Epidermal melanocyte (primary cell): ENCODE measurements around the gene PARK7.

Source experiments
- DNase-seq: peaks from one replicate; pipeline ENCODE4 v3.0.0; 2011; ENCODE audit warnings: low spot score; ENCODE audit not compliant: insufficient read length

Gene PARK7

GRCh38 chr1:8022395-8023286 is 61.1 kb downstream of the PARK7 start:
- DNase-seq, result no peak

GRCh38 chr1:8023287-8023994 is 61.9 kb downstream of the PARK7 start:
- no peak for DNase-seq

- DNase-seq, result no peak
Measured at GRCh38 chr1:8023995-8024313, 62.4 kb downstream of the PARK7 start.

GRCh38 chr1:8024329-8024728 is 62.8 kb downstream of the PARK7 start:
- no peak for DNase-seq

- no peak for DNase-seq
Measured at GRCh38 chr1:8025061-8025670, 63.7 kb downstream of the PARK7 start.

- DNase-seq, result no peak
Measured at GRCh38 chr1:8025671-8026144, 64.2 kb downstream of the PARK7 start.

- DNase-seq, result peak; percentile 76
Measured at GRCh38 chr1:8026153-8026975, 64.9 kb downstream of the PARK7 start, which contains the start of gene ERRFI1. ERRFI1 (minus strand) TSS chr1:8026309; CDS start chr1:8015619, 10,690 bp downstream.

- DNase-seq, result no peak
Measured at GRCh38 chr1:8026976-8027747, 65.7 kb downstream of the PARK7 start.

- no peak for DNase-seq
Measured at GRCh38 chr1:8027748-8028570, 66.4 kb downstream of the PARK7 start.

GRCh38 chr1:8028571-8028910 is 67.0 kb downstream of the PARK7 start:
- no peak for DNase-seq

GRCh38 chr1:8031176-8031785 is 69.8 kb downstream of the PARK7 start:
- DNase-seq, result no peak

- no peak for DNase-seq
Measured at GRCh38 chr1:8032366-8032910, 70.9 kb downstream of the PARK7 start.

GRCh38 chr1:8033322-8033721 is 71.8 kb downstream of the PARK7 start:
- DNase-seq, result no peak
